H9 (cell line): ENCODE measurements around the gene DNAJB2. TPM values are rescaled to one million over a fixed set of nuclear protein-coding genes. Genes with fewer than 3 reads are reported as not detected.

Source experiments
- DNase-seq: peaks from one replicate; pipeline ENCODE4 v3.0.0-alpha.2; 2017
- H2AFZ ChIP-seq: one replicate; pipeline ENCODE4 v1.6.1; 2013; ENCODE audit warnings: mild to moderate bottlenecking, low read length, control low read depth, moderate library complexity
- H2AK5ac ChIP-seq: 2 replicates; pipeline ENCODE4 v1.6.1; 2013; ENCODE audit warnings: low read length, control low read depth, mixed read lengths; ENCODE audit not compliant: insufficient read length
- H2BK120ac ChIP-seq: one replicate; pipeline ENCODE4 v1.6.1; 2013; ENCODE audit warnings: low read depth, mild to moderate bottlenecking, low read length, control low read depth, inconsistent platforms; ENCODE audit not compliant: poor library complexity, severe bottlenecking
- H2BK12ac ChIP-seq: 2 replicates; pipeline ENCODE4 v1.6.1; 2013; ENCODE audit warnings: low read length, control low read depth, mixed read lengths, low read depth; ENCODE audit not compliant: insufficient read length
- H2BK15ac ChIP-seq: 2 replicates; pipeline ENCODE4 v1.6.1; 2013; ENCODE audit warnings: low read depth, low read length, control low read depth
- H2BK20ac ChIP-seq: one replicate; pipeline ENCODE4 v1.6.1; 2013; ENCODE audit warnings: low read depth, mild to moderate bottlenecking, low read length, control low read depth, inconsistent platforms; ENCODE audit not compliant: poor library complexity, severe bottlenecking
- H2BK5ac ChIP-seq: 2 replicates; pipeline ENCODE4 v1.6.1; 2013; ENCODE audit warnings: low read length, control low read depth, mixed read lengths; ENCODE audit not compliant: insufficient read length
- H3K14ac ChIP-seq: 2 replicates; pipeline ENCODE4 v1.6.1; 2013; ENCODE audit warnings: low read length, control low read depth; ENCODE audit not compliant: insufficient read depth
- H3K18ac ChIP-seq: 2 replicates; pipeline ENCODE4 v1.6.1; 2013; ENCODE audit warnings: low read depth, mild to moderate bottlenecking, mixed read lengths, low read length, control low read depth; ENCODE audit not compliant: insufficient read length
- H3K23ac ChIP-seq: 2 replicates; pipeline ENCODE4 v1.6.1; 2013; ENCODE audit warnings: low read length, control low read depth, mixed read lengths, low read depth; ENCODE audit not compliant: insufficient read length
- H3K23me2 ChIP-seq: 2 replicates; pipeline ENCODE4 v1.6.1; 2013; ENCODE audit warnings: low read depth, mild to moderate bottlenecking, mixed read lengths, low read length, control low read depth; ENCODE audit not compliant: insufficient read length, poor library complexity, severe bottlenecking
- H3K27ac ChIP-seq: 2 replicates; pipeline ENCODE4 v1.5.1; 2013; ENCODE audit warnings: low read length, control low read depth, mixed read lengths, low read depth; ENCODE audit not compliant: insufficient read length
- H3K27me3 ChIP-seq: 2 replicates; pipeline ENCODE4 v1.6.1; 2013; ENCODE audit warnings: low read length, control low read depth, inconsistent platforms; ENCODE audit not compliant: insufficient read depth
- H3K4ac ChIP-seq: 2 replicates; pipeline ENCODE4 v1.6.1; 2013; ENCODE audit warnings: low read depth, mild to moderate bottlenecking, control low read depth, inconsistent platforms, low read length, moderate library complexity
- H3K4me1 ChIP-seq: 2 replicates; pipeline ENCODE4 v1.6.1; 2013; ENCODE audit warnings: low read length, control low read depth, inconsistent platforms; ENCODE audit not compliant: insufficient read depth
- H3K4me2 ChIP-seq: 2 replicates; pipeline ENCODE4 v1.6.1; 2013; ENCODE audit warnings: low read length, control low read depth, mixed read lengths; ENCODE audit not compliant: insufficient read length, insufficient read depth
- H3K56ac ChIP-seq: 2 replicates; pipeline ENCODE4 v1.6.1; 2013; ENCODE audit warnings: low read depth, mild to moderate bottlenecking, mixed read lengths, low read length, control low read depth; ENCODE audit not compliant: insufficient read length
- H3K79me1 ChIP-seq: 2 replicates; pipeline ENCODE4 v1.6.1; 2013; ENCODE audit warnings: low read depth, mild to moderate bottlenecking, moderate library complexity, low read length, control low read depth, inconsistent platforms; ENCODE audit not compliant: insufficient read depth, poor library complexity, severe bottlenecking
- H3K79me2 ChIP-seq: 2 replicates; pipeline ENCODE4 v1.6.1; 2013; ENCODE audit warnings: low read length, control low read depth, inconsistent platforms; ENCODE audit not compliant: insufficient read depth
- H3K9ac ChIP-seq: 2 replicates; pipeline ENCODE4 v1.6.1; 2013; ENCODE audit warnings: low read length, control low read depth, mixed read lengths; ENCODE audit not compliant: insufficient read length; ENCODE audit errors: extremely low read depth
- H3K9me3 ChIP-seq: one replicate; pipeline ENCODE4 v1.6.1; 2013; ENCODE audit warnings: low read depth, low read length, inconsistent platforms; ENCODE audit not compliant: control insufficient read depth
- H3T11ph ChIP-seq: one replicate; pipeline ENCODE4 v1.6.1; 2013; ENCODE audit warnings: mild to moderate bottlenecking, low read length, control low read depth, inconsistent platforms
- H4K20me1 ChIP-seq: one replicate; pipeline ENCODE4 v1.6.1; 2013; ENCODE audit not compliant: control insufficient read depth, insufficient read length, insufficient read depth
- H4K5ac ChIP-seq: 2 replicates; pipeline ENCODE4 v1.6.1; 2013; ENCODE audit warnings: low read depth, mild to moderate bottlenecking, mixed read lengths, low read length, control low read depth; ENCODE audit not compliant: insufficient read length
- H4K8ac ChIP-seq: replicated peaks from 2 replicates; pipeline ENCODE4 v1.6.1; 2013; ENCODE audit warnings: low read length, control low read depth, mixed read lengths, low read depth; ENCODE audit not compliant: insufficient read length
- H4K91ac ChIP-seq: 2 replicates; pipeline ENCODE4 v1.6.1; 2013; ENCODE audit warnings: low read depth, mild to moderate bottlenecking, moderate library complexity, mixed read lengths, low read length, control low read depth; ENCODE audit not compliant: insufficient read length
- H3K27ac Mint-ChIP-seq, 3 experiments: 2 replicates in 2 of 3; 3 replicates in 1 of 3; pipeline ENCODE4 v1.8.0; 2020 to 2021; ENCODE audit warnings: mixed read lengths in 3 of 3, mild to moderate bottlenecking in 1 of 3, moderate library complexity in 1 of 3
- H3K27me3 Mint-ChIP-seq: 2 replicates; pipeline ENCODE4 v1.8.0; 2021; ENCODE audit warnings: low read depth, mild to moderate bottlenecking, moderate library complexity, mixed read lengths
- H3K36me3 Mint-ChIP-seq, 3 experiments: 2 replicates in 2 of 3; 3 replicates in 1 of 3; pipeline ENCODE4 v1.8.0; 2020 to 2021; ENCODE audit warnings: low read depth in 3 of 3, mixed read lengths in 3 of 3; ENCODE audit not compliant: insufficient read depth in 1 of 3
- H3K4me1 Mint-ChIP-seq, 2 experiments: 2 replicates each; pipeline ENCODE4 v1.8.0; 2020; ENCODE audit warnings: mixed read lengths in 2 of 2
- H3K4me3 Mint-ChIP-seq, 2 experiments: 2 replicates in 1 of 2; 3 replicates in 1 of 2; pipeline ENCODE4 v1.8.0; 2020 to 2021; ENCODE audit warnings: mild to moderate bottlenecking in 2 of 2, mixed read lengths in 2 of 2, moderate library complexity in 1 of 2
- H3K9me3 Mint-ChIP-seq, 2 experiments: 2 replicates in 1 of 2; 3 replicates in 1 of 2; pipeline ENCODE4 v1.8.0; 2020; ENCODE audit warnings: mild to moderate bottlenecking in 2 of 2, mixed read lengths in 2 of 2, moderate library complexity in 1 of 2
- CTCF ChIP-seq: fragments of 200-600 bp; sonication (generic); conservative IDR thresholded peaks from 3 replicates; pipeline ENCODE4 v1.8.0; 2021; ENCODE audit warnings: antibody characterized with exemption, mild to moderate bottlenecking
- WGBS: extraction: QIAGEN DNeasy Blood & Tissue Kit; methylation state at CpG from one replicate; pipeline ENCODE4 v1.1.7; 2013; ENCODE audit warnings: missing lambda C conversion rate, low lambda C conversion rate, mixed read lengths; ENCODE audit not compliant: insufficient read length; ENCODE audit errors: extremely low coverage; 5-methylcytosine and 5-hydroxymethylcytosine counted together
- total RNA-seq: library from RNA; stranded (reverse); gene quantifications from 2 replicates; pipeline ENCODE4 v1.2.1, GENCODE V29; 2021

DNAJB2 gene
- total RNA-seq, 1 experiment from 2014 or later = 34.1 TPM

GRCh38 chr2:219296631-219297391 is 17.6 kb downstream of the DNAJB2 start:
- no peak overlapping the region for H3K4ac ChIP-seq
- H3K18ac ChIP-seq = no peak overlapping the region
- no peaks in the 10 kb centered on the region for H3K79me2 ChIP-seq
- no peak overlapping the region for H2BK120ac ChIP-seq
- peaks cover 0 to 4% (median 2%) of the 10 kb centered on the region in 3 experiments; a peak in 2 of 7 replicates for H3K36me3 Mint-ChIP-seq
- H2AK5ac ChIP-seq = no peak overlapping the region
- H3K27ac Mint-ChIP-seq = no peak overlapping the region
- H4K20me1 ChIP-seq = no peaks in the 10 kb centered on the region
- H3K9me3 ChIP-seq = no peaks in the 10 kb centered on the region
- H4K8ac ChIP-seq = no peak overlapping the region
- no peak overlapping the region for H3K23ac ChIP-seq
- H3K79me1 ChIP-seq = no peaks in the 10 kb centered on the region
- H3K9me3 Mint-ChIP-seq = peaks cover 2 to 7% of the 10 kb centered on the region in 2 experiments; a peak in 3 of 5 replicates
- H3K9ac ChIP-seq = no peak overlapping the region
- DNase-seq = no peak
- no peak overlapping the region for H3K14ac ChIP-seq
- no peak overlapping the region for H3K27ac ChIP-seq
- H3K56ac ChIP-seq = no peak overlapping the region
- H3K27me3 ChIP-seq = no peaks in the 10 kb centered on the region; the same call in 1 of the 2 replicates
- H3K27me3 Mint-ChIP-seq = peaks cover 74% of the 10 kb centered on the region
- no peak for TF ChIP-seq CTCF
- no peak overlapping the region for H2BK12ac ChIP-seq
- peaks cover 19 to 29% of the 10 kb centered on the region in 2 experiments for H3K4me1 Mint-ChIP-seq
- H3K4me2 ChIP-seq = no peak overlapping the region
- no peak overlapping the region for H2BK15ac ChIP-seq
- H2BK20ac ChIP-seq = no peak overlapping the region
- WGBS = no CpG with 5 or more reads among the region's 25 CpGs
- H2BK5ac ChIP-seq = no peak overlapping the region
- no peaks in the 10 kb centered on the region for H3K4me1 ChIP-seq
- no peak overlapping the region for H3T11ph ChIP-seq
- H4K5ac ChIP-seq = no peak overlapping the region
- no peak overlapping the region; a peak in 1 of 5 replicates for H3K4me3 Mint-ChIP-seq
- H4K91ac ChIP-seq = no peak overlapping the region
- H3K23me2 ChIP-seq = peaks cover 6% of the 10 kb centered on the region
- H2AFZ ChIP-seq = no peak overlapping the region
